SK-N-SH treated with all-trans-retinoic acid at 6 μM for 48 hours (cell line): ENCODE results near the gene SCFD2.
A peak's percentile ranks its signal among the peaks of the same experiment; 100 is the strongest.
"Not testable (repeated sequence)": the region's sequence is repeated elsewhere in the genome, so short reads cannot be mapped to it uniquely, and the experiment has no call there.

Experiments used
- ATAC-seq: fragments of 200-7000 bp; cut with Tn5 transposase; 3 replicates; pipeline ENCODE4 v1.9.1; 2020; ENCODE audit warnings: mild to moderate bottlenecking, moderate library complexity
- ARNTL ChIP-seq: fragments of 450-650 bp; formaldehyde crosslinking; IDR thresholded peaks from 2 replicates; pipeline ENCODE4 v1.5.0; 2020; ENCODE audit warnings: low read depth, mild to moderate bottlenecking, moderate library complexity, borderline replicate concordance
- BACH2 ChIP-seq: fragments of 250-450 bp; sonication (Bioruptor Pico); IDR thresholded peaks from 2 replicates; pipeline ENCODE4 v1.9.0; 2021; ENCODE audit warnings: mild to moderate bottlenecking, borderline replicate concordance
- CSDC2 ChIP-seq: fragments of 250-450 bp; sonication (Bioruptor Pico); IDR thresholded peaks from 2 replicates; pipeline ENCODE4 v1.5.0; 2020; ENCODE audit warnings: mild to moderate bottlenecking, moderate library complexity
- ESRRG ChIP-seq: fragments of 250-450 bp; sonication (Bioruptor Pico); IDR thresholded peaks from 2 replicates; pipeline ENCODE4 v1.6.1; 2021; ENCODE audit warnings: mild to moderate bottlenecking
- GLIS3 ChIP-seq: fragments of 250-450 bp; sonication (Bioruptor Pico); IDR thresholded peaks from 2 replicates; pipeline ENCODE4 v1.5.0; 2020; ENCODE audit warnings: mild to moderate bottlenecking, moderate library complexity
- ISL1 ChIP-seq: fragments of 250-450 bp; sonication (Bioruptor Pico); IDR thresholded peaks from 2 replicates; pipeline ENCODE4 v2.1.2; 2022; ENCODE audit warnings: mild to moderate bottlenecking, moderate library complexity
- OSR1 ChIP-seq: fragments of 250-450 bp; sonication (Bioruptor Pico); IDR thresholded peaks from 2 replicates; pipeline ENCODE4 v1.8.0; 2022; ENCODE audit warnings: moderate library complexity, mild to moderate bottlenecking, inconsistent platforms
- PPARA ChIP-seq: fragments of 250-450 bp; sonication (Bioruptor Pico); IDR thresholded peaks from 2 replicates; pipeline ENCODE4 v1.5.0; 2020; ENCODE audit warnings: mild to moderate bottlenecking, borderline replicate concordance
- RARB ChIP-seq: fragments of 250-450 bp; sonication (Bioruptor Pico); IDR thresholded peaks from 2 replicates; pipeline ENCODE4 v1.8.0; 2021; ENCODE audit warnings: mild to moderate bottlenecking, moderate library complexity
- SNAI2 ChIP-seq: fragments of 250-450 bp; sonication (Bioruptor Pico); IDR thresholded peaks from 2 replicates; pipeline ENCODE4 v1.5.0; 2020; ENCODE audit warnings: mild to moderate bottlenecking, moderate library complexity
- TCF4 ChIP-seq: fragments of 250-450 bp; sonication (Bioruptor Pico); IDR thresholded peaks from 2 replicates; pipeline ENCODE4 v1.8.0; 2021; ENCODE audit warnings: mild to moderate bottlenecking, moderate library complexity, borderline replicate concordance
- TOX ChIP-seq: fragments of 250-450 bp; sonication (Bioruptor Pico); IDR thresholded peaks from 2 replicates; pipeline ENCODE4 v1.8.0; 2021; ENCODE audit warnings: mild to moderate bottlenecking, moderate library complexity, borderline replicate concordance
- ZC3H10 ChIP-seq: fragments of 250-450 bp; sonication (Bioruptor Pico); IDR thresholded peaks from 2 replicates; pipeline ENCODE4 v1.5.1; 2021; ENCODE audit warnings: mild to moderate bottlenecking, moderate library complexity
- ZFP3 ChIP-seq: fragments of 250-450 bp; sonication (Bioruptor Pico); IDR thresholded peaks from 2 replicates; pipeline ENCODE4 v1.5.0; 2020; ENCODE audit warnings: mild to moderate bottlenecking, moderate library complexity
- ZFP30 ChIP-seq: fragments of 450-650 bp; formaldehyde crosslinking; IDR thresholded peaks from 2 replicates; pipeline ENCODE4 v1.5.0; 2022; ENCODE audit warnings: mild to moderate bottlenecking, moderate library complexity
- ZNF70 ChIP-seq: fragments of 450-650 bp; formaldehyde crosslinking; IDR thresholded peaks from 2 replicates; pipeline ENCODE4 v1.5.0; 2020; ENCODE audit warnings: mild to moderate bottlenecking, moderate library complexity
- ZNF8 ChIP-seq: fragments of 450-650 bp; formaldehyde crosslinking; IDR thresholded peaks from 2 replicates; pipeline ENCODE4 v1.5.0; 2020; ENCODE audit warnings: mild to moderate bottlenecking, moderate library complexity
- TF ChIP-seq, protein P1 (sequence below): fragments of 250-450 bp; sonication (Bioruptor Pico); IDR thresholded peaks from 2 replicates; pipeline ENCODE4 v1.5.0; 2020; ENCODE audit warnings: mild to moderate bottlenecking, moderate library complexity
- TF ChIP-seq, protein P2 (sequence below): fragments of 250-450 bp; sonication (Bioruptor Pico); IDR thresholded peaks from 2 replicates; pipeline ENCODE4 v1.8.0; 2021; ENCODE audit warnings: low read depth, mild to moderate bottlenecking, moderate library complexity, borderline replicate concordance
- TF ChIP-seq, protein P3 (sequence below): fragments of 250-450 bp; sonication (Bioruptor Pico); IDR thresholded peaks from 2 replicates; pipeline ENCODE4 v1.5.1; 2021; ENCODE audit warnings: mild to moderate bottlenecking, moderate library complexity
- TF ChIP-seq, protein P4 (sequence below): fragments of 250-450 bp; sonication (Bioruptor Pico); IDR thresholded peaks from 2 replicates; pipeline ENCODE4 v1.8.0; 2020; ENCODE audit warnings: mild to moderate bottlenecking, moderate library complexity, borderline replicate concordance
- TF ChIP-seq, protein P5 (sequence below): fragments of 250-450 bp; sonication (Bioruptor Pico); IDR thresholded peaks from 2 replicates; pipeline ENCODE4 v1.5.1; 2020; ENCODE audit warnings: low read depth, mild to moderate bottlenecking, moderate library complexity

SCFD2 gene

DNA sequence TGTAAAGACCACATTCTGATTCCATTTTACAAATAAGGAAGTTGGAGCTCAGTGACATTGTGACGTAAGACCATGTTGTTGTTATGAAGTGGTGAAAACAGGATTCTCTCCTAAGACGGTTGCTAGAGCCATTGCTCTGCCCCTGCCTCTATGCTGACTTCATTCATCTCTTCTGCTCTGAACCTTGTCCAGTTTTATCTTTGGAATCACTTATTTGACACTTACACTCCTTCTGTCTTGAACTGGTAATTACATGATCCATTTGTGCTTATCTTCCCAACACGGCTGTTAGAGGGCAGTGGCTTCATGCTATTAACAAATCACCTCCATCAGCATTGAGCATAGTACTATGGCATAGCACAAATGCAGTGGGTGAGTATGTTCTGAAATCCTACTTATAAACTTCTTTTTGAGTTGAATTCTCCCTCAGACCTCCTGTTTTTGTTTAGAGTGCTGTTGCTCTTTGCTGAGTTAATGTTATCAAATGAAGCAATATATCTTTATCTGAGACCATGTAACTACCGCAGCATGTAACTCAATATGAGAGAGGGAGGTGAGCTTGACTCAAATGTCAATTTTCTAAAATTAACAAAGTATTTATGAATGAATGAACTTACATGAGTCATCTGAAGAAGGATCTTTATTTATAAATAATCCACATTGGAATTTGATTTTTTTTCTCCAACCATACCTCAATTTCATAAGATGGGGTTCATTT lies 326.0 kb downstream of the SCFD2 start:
- no peak; the same call in 1 of the 3 replicates for ATAC-seq
- TF ChIP-seq ZNF70 (no peak), TCF4 (CRISPR knock-in tag) (no peak), ZC3H10 (CRISPR knock-in tag) (no peak), ESRRG (CRISPR knock-in tag) (no peak), RARB (CRISPR knock-in tag) (no peak), BACH2 (CRISPR knock-in tag) (no peak), CSDC2 (CRISPR knock-in tag) (no peak), OSR1 (CRISPR knock-in tag) (no peak), GLIS3 (CRISPR knock-in tag) (no peak), ZNF8 (CRISPR knock-in tag) (no peak)
- TF ChIP-seq, protein P1, sequence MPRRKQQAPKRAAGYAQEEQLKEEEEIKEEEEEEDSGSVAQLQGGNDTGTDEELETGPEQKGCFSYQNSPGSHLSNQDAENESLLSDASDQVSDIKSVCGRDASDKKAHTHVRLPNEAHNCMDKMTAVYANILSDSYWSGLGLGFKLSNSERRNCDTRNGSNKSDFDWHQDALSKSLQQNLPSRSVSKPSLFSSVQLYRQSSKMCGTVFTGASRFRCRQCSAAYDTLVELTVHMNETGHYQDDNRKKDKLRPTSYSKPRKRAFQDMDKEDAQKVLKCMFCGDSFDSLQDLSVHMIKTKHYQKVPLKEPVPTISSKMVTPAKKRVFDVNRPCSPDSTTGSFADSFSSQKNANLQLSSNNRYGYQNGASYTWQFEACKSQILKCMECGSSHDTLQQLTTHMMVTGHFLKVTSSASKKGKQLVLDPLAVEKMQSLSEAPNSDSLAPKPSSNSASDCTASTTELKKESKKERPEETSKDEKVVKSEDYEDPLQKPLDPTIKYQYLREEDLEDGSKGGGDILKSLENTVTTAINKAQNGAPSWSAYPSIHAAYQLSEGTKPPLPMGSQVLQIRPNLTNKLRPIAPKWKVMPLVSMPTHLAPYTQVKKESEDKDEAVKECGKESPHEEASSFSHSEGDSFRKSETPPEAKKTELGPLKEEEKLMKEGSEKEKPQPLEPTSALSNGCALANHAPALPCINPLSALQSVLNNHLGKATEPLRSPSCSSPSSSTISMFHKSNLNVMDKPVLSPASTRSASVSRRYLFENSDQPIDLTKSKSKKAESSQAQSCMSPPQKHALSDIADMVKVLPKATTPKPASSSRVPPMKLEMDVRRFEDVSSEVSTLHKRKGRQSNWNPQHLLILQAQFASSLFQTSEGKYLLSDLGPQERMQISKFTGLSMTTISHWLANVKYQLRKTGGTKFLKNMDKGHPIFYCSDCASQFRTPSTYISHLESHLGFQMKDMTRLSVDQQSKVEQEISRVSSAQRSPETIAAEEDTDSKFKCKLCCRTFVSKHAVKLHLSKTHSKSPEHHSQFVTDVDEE (CRISPR knock-in tag): no peak

DNA sequence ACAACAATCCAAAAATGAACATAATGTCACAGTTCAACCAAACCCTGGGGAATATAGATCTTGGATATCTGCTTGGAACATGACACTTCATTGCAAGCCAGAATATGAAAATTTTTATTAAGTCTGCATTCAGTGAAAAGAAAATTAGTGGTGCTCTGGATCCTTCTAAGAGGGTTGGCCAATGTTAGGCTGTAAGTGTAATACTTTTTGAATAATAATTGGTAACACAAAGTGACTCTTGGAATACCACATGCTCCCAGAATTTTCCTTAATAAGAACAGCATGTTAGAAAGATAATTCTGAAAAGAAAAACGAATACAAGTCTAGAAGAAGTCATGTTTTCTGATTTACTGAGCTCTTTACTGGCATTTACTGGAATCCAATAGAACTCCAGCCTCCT lies 328.0 kb downstream of the SCFD2 start:
- TF ChIP-seq, protein P2, sequence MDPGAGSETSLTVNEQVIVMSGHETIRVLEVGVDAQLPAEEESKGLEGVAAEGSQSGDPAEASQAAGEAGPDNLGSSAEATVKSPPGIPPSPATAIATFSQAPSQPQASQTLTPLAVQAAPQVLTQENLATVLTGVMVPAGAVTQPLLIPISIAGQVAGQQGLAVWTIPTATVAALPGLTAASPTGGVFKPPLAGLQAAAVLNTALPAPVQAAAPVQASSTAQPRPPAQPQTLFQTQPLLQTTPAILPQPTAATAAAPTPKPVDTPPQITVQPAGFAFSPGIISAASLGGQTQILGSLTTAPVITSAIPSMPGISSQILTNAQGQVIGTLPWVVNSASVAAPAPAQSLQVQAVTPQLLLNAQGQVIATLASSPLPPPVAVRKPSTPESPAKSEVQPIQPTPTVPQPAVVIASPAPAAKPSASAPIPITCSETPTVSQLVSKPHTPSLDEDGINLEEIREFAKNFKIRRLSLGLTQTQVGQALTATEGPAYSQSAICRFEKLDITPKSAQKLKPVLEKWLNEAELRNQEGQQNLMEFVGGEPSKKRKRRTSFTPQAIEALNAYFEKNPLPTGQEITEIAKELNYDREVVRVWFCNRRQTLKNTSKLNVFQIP (CRISPR knock-in tag): no peak
- TF ChIP-seq ARNTL (no peak), ZFP30 (CRISPR knock-in tag) (no peak), OSR1 (CRISPR knock-in tag) (no peak), SNAI2 (CRISPR knock-in tag) (no peak), PPARA (CRISPR knock-in tag) (no peak), TCF4 (CRISPR knock-in tag) (no peak), ZNF8 (CRISPR knock-in tag) (no peak), RARB (CRISPR knock-in tag) (no peak), CSDC2 (CRISPR knock-in tag) (no peak), ISL1 (CRISPR knock-in tag) (no peak), TOX (CRISPR knock-in tag) (no peak), ZNF70 (no peak), ZFP3 (CRISPR knock-in tag) (no peak)
- TF ChIP-seq, protein P1 (CRISPR knock-in tag): no peak
- TF ChIP-seq, protein P3, sequence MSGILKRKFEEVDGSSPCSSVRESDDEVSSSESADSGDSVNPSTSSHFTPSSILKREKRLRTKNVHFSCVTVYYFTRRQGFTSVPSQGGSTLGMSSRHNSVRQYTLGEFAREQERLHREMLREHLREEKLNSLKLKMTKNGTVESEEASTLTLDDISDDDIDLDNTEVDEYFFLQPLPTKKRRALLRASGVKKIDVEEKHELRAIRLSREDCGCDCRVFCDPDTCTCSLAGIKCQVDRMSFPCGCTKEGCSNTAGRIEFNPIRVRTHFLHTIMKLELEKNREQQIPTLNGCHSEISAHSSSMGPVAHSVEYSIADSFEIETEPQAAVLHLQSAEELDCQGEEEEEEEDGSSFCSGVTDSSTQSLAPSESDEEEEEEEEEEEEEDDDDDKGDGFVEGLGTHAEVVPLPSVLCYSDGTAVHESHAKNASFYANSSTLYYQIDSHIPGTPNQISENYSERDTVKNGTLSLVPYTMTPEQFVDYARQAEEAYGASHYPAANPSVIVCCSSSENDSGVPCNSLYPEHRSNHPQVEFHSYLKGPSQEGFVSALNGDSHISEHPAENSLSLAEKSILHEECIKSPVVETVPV (CRISPR knock-in tag): no peak
- TF ChIP-seq, protein P4, sequence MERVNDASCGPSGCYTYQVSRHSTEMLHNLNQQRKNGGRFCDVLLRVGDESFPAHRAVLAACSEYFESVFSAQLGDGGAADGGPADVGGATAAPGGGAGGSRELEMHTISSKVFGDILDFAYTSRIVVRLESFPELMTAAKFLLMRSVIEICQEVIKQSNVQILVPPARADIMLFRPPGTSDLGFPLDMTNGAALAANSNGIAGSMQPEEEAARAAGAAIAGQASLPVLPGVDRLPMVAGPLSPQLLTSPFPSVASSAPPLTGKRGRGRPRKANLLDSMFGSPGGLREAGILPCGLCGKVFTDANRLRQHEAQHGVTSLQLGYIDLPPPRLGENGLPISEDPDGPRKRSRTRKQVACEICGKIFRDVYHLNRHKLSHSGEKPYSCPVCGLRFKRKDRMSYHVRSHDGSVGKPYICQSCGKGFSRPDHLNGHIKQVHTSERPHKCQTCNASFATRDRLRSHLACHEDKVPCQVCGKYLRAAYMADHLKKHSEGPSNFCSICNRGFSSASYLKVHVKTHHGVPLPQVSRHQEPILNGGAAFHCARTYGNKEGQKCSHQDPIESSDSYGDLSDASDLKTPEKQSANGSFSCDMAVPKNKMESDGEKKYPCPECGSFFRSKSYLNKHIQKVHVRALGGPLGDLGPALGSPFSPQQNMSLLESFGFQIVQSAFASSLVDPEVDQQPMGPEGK (CRISPR knock-in tag): no peak
- TF ChIP-seq, protein P5, sequence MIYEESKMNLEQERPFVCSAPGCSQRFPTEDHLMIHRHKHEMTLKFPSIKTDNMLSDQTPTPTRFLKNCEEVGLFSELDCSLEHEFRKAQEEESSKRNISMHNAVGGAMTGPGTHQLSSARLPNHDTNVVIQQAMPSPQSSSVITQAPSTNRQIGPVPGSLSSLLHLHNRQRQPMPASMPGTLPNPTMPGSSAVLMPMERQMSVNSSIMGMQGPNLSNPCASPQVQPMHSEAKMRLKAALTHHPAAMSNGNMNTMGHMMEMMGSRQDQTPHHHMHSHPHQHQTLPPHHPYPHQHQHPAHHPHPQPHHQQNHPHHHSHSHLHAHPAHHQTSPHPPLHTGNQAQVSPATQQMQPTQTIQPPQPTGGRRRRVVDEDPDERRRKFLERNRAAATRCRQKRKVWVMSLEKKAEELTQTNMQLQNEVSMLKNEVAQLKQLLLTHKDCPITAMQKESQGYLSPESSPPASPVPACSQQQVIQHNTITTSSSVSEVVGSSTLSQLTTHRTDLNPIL (CRISPR knock-in tag): no peak
- ATAC-seq: peak; percentile 47; the same call in 1 of the 3 replicates

DNA sequence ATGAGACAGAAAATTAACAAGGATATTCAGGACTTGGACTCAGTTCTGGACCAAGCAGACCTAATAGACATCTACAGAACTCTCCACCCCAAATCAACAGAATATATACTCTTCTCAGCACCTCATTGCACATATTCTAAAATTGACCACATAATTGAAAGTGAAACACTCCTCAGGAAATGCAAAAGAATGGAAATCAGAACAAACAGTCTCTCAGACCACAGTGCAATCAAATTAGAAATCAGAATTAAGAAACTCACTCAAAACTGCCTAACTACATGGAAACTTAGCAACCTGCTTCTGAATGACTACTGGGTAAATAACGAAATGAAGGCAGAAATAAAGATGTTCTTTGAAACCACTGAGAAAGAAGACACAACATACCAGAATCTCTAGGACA lies 333.0 kb downstream of the SCFD2 start:
- not testable (repeated sequence) for ATAC-seq
